Thymus (tissue), 11 donors: ENCODE data around the gene BCKDHB. TPM values are rescaled to one million over a fixed set of nuclear protein-coding genes. Genes with fewer than 3 reads are reported as not detected.

Experiments
- DNase-seq, 9 donors: peaks; one replicate each; pipeline ENCODE4 v3.0.0-alpha.2; 2013; ENCODE audit warnings: low spot score in 9 of 9, low read depth in 6 of 9, missing footprints in 1 of 9
- H3K27ac ChIP-seq, 2 donors: one replicate each; pipeline ENCODE4 v1.5.1; 2013; ENCODE audit warnings: control low read depth in 1 of 2, low read depth in 1 of 2, low read length in 1 of 2, mild to moderate bottlenecking in 1 of 2, moderate library complexity in 1 of 2
- H3K27me3 ChIP-seq, 2 donors: one replicate each; pipeline ENCODE4 v1.5.1; 2013; ENCODE audit warnings: low read length in 1 of 2; ENCODE audit not compliant: control insufficient read depth in 2 of 2, insufficient read depth in 1 of 2
- H3K36me3 ChIP-seq, 2 donors: one replicate each; pipeline ENCODE4 v1.5.1; 2013; ENCODE audit warnings: low read length in 1 of 2, mild to moderate bottlenecking in 1 of 2, moderate library complexity in 1 of 2; ENCODE audit not compliant: control insufficient read depth in 2 of 2, insufficient read depth in 2 of 2
- H3K4me1 ChIP-seq, 2 donors: one replicate each; pipeline ENCODE4 v1.5.1; 2013; ENCODE audit warnings: low read length in 2 of 2; ENCODE audit not compliant: control insufficient read depth in 2 of 2, insufficient read depth in 2 of 2
- H3K4me3 ChIP-seq, 2 donors: one replicate each; pipeline ENCODE4 v1.5.1; 2013; ENCODE audit warnings: low read length in 2 of 2, control low read depth in 1 of 2, mild to moderate bottlenecking in 1 of 2
- H3K9me3 ChIP-seq, 2 donors: one replicate each; pipeline ENCODE4 v1.5.1; 2013; ENCODE audit warnings: low read length in 1 of 2, mild to moderate bottlenecking in 1 of 2; ENCODE audit not compliant: control insufficient read depth in 2 of 2, insufficient read depth in 1 of 2
- whole genome bisulfite sequencing: extraction: QIAGEN DNeasy Blood & Tissue Kit; methylation state at CpG from one replicate; pipeline ENCODE4 v1.1.7; 2013; 5-methylcytosine and 5-hydroxymethylcytosine counted together
- polyA plus RNA-seq: library from polyadenylated mRNA; stranded (reverse); fragments of 200-250 nt; gene quantifications from one replicate; pipeline ENCODE4 v1.2.3, GENCODE V29; 2013
- total RNA-seq: library from RNA; stranded (reverse); fragments of 120-200 nt; gene quantifications from one replicate; pipeline ENCODE4 v1.2.4, GENCODE V29; 2013
- donor health status: healthy.

BCKDHB gene
- total and polyA plus RNA-seq, 2 donors: 12.3 to 12.9 TPM

DNA sequence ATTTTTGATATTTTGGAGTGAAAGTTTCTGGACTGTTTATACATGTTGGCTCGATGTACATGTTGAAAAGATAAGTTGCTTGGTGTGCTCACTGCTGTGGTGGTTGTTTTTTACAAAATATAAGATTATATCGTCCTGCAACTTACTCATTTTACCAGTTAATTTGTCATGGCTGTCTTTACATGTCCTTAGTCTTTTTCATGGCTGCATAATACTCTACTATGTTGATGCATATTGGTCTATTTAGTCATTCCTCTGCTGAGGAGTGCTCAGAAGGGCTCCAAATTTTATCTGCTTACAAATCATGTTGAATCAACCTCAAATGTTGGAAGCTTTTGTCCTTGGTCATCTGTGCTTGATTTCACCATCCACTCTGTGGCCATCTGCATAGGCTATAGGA is 164.6 kb downstream of the BCKDHB start:
- Histone ChIP-seq H3K27ac (no peak overlapping the region), H3K27me3 (no peaks in the 10 kb centered on the region), H3K4me3 (no peak overlapping the region), H3K4me1 (no peaks in the 10 kb centered on the region), H3K36me3 (no peaks in the 10 kb centered on the region), H3K9me3 (no peaks in the 10 kb centered on the region)
- no peak for DNase-seq
- WGBS: 98% methylated on average over 2 of the region's 2 CpGs

DNA sequence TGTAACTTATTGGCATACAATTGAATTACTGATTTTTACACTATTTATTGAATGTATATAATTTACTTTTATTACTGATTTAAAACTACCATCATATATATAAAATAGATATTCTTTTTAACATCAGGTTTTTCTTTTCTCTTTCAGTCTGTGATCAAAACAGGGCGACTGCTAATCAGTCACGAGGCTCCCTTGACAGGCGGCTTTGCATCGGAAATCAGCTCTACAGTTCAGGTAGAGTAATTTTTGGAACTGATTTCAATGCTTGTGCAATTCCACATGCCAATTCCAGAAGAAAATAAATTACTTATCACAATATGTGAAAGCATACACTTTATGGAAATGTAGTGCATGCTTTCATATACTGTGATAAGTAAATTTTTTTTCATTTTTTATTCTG is 166.5 kb downstream of the BCKDHB start:
- Histone ChIP-seq H3K27me3 (no peaks in the 10 kb centered on the region), H3K36me3 (no peaks in the 10 kb centered on the region), H3K4me1 (no peaks in the 10 kb centered on the region), H3K27ac (no peak overlapping the region), H3K9me3 (no peaks in the 10 kb centered on the region), H3K4me3 (no peak overlapping the region)
- 96% methylated on average over 4 of the region's 4 CpGs for WGBS
- DNase-seq: no peak

DNA sequence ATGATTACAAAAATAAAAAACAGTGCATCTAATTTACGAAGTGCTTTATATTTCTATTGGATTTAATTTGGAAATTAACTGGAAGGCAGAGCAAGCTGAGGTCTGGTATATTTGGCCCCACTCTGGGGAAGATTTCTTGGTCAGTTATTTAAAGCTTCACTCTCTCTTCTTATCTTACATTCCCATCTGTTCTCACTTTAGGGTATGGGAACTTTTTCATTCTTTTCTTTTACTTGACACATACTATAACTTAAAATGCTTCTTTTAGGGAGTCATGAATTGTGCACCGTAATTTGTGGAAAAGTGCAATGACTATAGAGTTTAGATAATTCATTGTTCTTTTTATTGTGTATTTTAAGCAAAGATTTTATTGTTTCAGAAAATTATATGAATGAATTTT is 170.4 kb downstream of the BCKDHB start:
- WGBS: 98% methylated on average over 2 of the region's 2 CpGs
- Histone ChIP-seq H3K27ac (no peak overlapping the region), H3K4me3 (no peak overlapping the region), H3K4me1 (no peaks in the 10 kb centered on the region), H3K9me3 (no peaks in the 10 kb centered on the region), H3K27me3 (no peaks in the 10 kb centered on the region), H3K36me3 (no peaks in the 10 kb centered on the region)
- no peak for DNase-seq

DNA sequence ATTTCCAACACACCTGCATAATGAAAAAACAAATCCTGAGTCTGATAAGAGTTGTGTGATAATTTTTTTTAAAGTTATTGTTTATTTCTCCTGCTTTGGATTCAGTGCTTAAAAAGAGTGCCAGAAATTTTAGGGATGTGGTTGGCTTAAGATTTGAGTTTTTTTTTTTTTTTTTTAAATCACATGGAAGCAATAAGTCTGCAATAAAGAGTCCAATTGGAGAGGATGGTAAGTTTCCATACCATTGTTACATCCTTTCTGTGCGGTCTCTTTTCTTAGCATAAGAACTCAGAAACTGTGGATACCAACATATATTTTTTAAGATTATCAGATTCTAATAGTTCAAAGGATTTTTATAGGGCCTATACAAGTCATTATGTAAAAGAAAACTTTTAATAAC is 171.0 kb downstream of the BCKDHB start:
- DNase-seq: no peak
- Histone ChIP-seq H3K4me3 (no peak overlapping the region), H3K27ac (no peak overlapping the region), H3K9me3 (no peaks in the 10 kb centered on the region), H3K27me3 (no peaks in the 10 kb centered on the region), H3K4me1 (no peaks in the 10 kb centered on the region), H3K36me3 (no peaks in the 10 kb centered on the region)
- 99% methylated on average over 1 of the region's 1 CpG for WGBS

DNA sequence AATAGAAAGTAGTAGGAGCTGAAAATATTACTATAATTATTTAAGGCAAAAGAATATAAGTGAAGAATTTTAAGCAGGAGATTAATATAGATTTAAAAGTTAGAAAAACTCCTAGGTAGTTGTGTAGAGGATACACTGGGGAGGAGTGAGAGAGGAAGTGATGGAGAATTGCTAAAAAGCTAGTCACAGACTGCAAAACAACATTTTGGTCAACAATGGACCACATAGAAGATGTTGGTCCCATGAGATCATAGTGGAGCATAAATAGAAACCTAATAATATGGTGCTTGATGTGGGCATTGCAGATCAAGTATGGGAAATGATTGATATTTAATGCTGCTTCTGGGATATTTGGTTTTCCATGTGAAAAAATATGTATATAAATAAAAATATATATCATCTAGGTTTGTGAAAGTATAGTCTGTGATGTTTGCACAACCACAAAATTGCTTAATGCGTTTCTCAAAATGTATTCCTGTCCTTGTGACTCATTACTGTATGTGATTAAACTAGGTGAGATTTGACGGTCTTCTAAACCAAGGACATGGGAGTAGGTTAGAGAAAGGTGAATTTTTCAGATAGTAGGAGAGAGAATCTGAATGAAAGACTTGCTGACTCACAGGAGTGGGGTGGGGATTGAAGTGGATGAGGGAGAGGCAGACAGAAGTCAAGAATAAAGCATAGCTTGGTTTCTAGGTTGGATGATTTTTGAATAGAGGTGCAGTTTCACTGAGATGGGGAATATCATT is 174.0 kb downstream of the BCKDHB start:
- no peak overlapping the region for H3K4me3 ChIP-seq
- H3K27ac ChIP-seq: no peak overlapping the region
- no peak for DNase-seq
- H3K9me3 ChIP-seq: no peaks in the 10 kb centered on the region
- no peaks in the 10 kb centered on the region for H3K27me3 ChIP-seq
- no peaks in the 10 kb centered on the region for H3K4me1 ChIP-seq
- WGBS: 99% methylated on average over 2 of the region's 2 CpGs
- H3K36me3 ChIP-seq: no peaks in the 10 kb centered on the region

DNA sequence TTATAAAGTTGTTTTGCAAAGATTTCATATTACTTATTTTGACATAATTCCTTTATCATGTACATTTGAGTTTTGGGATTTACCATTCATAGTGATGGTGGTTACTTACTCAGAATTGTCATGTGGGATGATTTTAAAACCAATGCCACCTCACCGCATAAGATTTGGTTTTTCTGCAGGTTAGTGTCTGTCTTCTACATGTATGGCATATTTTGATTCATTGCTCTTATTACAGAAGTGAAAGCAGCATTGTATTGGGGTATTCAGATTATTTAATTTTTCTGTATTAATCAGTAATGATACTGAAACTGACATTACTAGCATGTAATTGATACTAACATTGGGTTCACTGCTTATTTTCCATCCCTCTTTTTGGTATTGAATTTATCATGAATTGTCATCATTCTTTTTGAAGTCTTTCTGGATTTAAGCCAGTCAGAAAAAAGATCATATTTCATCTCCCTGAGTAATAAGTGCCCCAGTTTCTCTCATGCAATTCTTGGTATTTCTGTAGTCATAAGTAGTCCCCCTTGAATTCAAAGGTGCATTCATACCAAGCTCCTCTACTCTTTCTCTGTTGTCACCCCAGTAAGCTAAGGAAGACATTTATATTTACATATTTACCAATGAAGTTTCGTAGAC is 176.6 kb downstream of the BCKDHB start:
- no peak for DNase-seq
- no peaks in the 10 kb centered on the region for H3K4me1 ChIP-seq
- no peak overlapping the region for H3K27ac ChIP-seq
- no peak overlapping the region for H3K4me3 ChIP-seq
- no peaks in the 10 kb centered on the region for H3K27me3 ChIP-seq
- no peaks in the 10 kb centered on the region for H3K36me3 ChIP-seq
- no peaks in the 10 kb centered on the region for H3K9me3 ChIP-seq
- WGBS: 98% methylated on average over 2 of the region's 2 CpGs

DNA sequence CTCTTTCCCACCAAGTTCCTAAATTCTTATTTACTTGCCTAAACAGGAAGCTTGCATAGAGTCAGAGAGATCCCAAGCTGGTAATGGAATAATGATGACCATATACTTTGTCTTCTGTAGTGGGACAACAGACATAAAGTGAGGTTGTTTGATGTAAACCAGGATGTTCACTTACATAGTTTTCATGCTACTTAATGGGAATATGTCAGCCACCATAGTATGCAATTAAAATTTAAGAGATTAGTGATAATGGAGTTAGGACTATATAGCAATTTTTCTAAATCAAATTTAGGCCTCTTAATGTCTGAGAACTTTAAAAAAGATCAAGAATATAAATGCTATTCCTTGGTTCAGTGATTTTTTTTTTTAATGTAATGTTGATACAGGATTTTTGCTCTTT is 180.6 kb downstream of the BCKDHB start:
- no peak for DNase-seq
- Histone ChIP-seq H3K9me3 (no peaks in the 10 kb centered on the region), H3K4me3 (no peak overlapping the region), H3K36me3 (no peaks in the 10 kb centered on the region), H3K4me1 (no peaks in the 10 kb centered on the region), H3K27me3 (no peaks in the 10 kb centered on the region), H3K27ac (no peak overlapping the region)

DNA sequence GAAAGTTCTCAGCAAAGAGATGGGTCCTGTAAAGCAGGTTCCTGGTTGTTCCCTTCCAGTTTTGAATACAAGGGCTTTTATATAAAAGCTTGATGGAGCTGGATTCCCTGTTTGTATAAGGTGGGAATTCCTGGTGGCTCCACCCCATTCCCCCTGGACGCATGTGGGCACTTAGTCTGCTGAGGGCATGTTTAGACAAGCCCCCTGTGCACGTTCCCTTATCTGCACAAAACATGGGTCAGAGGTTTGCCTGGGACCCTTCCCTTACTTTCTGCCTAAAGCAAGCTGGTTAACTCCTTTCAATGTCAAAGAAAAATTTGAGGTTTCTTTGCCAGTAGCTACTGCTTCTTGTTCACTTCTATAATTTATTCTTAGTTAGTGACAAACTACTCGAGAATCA is 181.1 kb downstream of the BCKDHB start:
- no peaks in the 10 kb centered on the region for H3K4me1 ChIP-seq

DNA sequence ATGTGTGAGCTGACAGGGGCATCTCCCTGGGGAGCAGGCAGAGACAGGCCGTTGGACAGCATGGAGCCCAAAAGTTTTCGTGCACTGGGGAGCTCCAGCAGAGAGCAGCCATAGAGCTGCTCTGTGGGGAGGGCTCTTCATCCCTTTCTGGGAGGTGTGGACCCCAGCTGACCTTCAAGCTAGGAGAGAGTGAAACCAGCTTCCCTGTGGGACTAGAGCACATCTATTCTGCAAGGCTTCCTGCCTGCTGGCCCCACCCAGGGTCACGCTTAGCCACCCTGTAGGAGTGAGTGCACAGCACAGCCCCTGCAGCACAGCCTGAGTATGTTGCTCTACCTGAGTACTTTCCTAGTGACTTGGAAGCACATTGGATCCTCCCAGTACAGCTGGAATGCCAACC is 183.3 kb downstream of the BCKDHB start:
- WGBS: 67% methylated on average over 3 of the region's 3 CpGs
- Histone ChIP-seq H3K9me3 (peaks cover 0 to 10% of the 10 kb centered on the region in 2 donors), H3K27me3 (no peaks in the 10 kb centered on the region), H3K4me3 (no peak overlapping the region), H3K4me1 (no peaks in the 10 kb centered on the region), H3K27ac (no peak overlapping the region), H3K36me3 (no peaks in the 10 kb centered on the region)
- no peak for DNase-seq

More for the DNA sequence above, 181.1 kb downstream of the BCKDHB start:
- Histone ChIP-seq H3K27ac (no peak overlapping the region), H3K36me3 (no peaks in the 10 kb centered on the region), H3K4me3 (no peak overlapping the region), H3K9me3 (peaks cover 0 to under 1% of the 10 kb centered on the region in 2 donors), H3K27me3 (no peaks in the 10 kb centered on the region)
- WGBS: 95% methylated on average over 3 of the region's 3 CpGs
- no peak for DNase-seq
